Erythroblast (primary cell): ENCODE measurements around the gene ASB15.

ENCODE experiments used
- GATA1 ChIP-seq: IDR thresholded peaks from 2 replicates; pipeline ENCODE4 v1.6.1; 2011; ENCODE audit warnings: low read depth, mild to moderate bottlenecking, control low read depth, low read length, moderate library complexity
- POLR2A ChIP-seq: IDR thresholded peaks from 2 replicates; pipeline ENCODE4 v1.6.1; 2011; ENCODE audit warnings: mild to moderate bottlenecking, low read length

GRCh38 chr7:123652406-123652805 lies 50.8 kb downstream of the ASB15 start:
- TF ChIP-seq POLR2A: no peak
- no peak for TF ChIP-seq GATA1
